GM18511 (cell line): ENCODE results near the gene DYNC2H1.

Experiments used
- ATAC-seq: cut with Tn5 transposase; IDR thresholded peaks from one replicate; pipeline ENCODE4 v1.9.1; 2021; ENCODE audit warnings: mild to moderate bottlenecking, moderate library complexity; ENCODE audit not compliant: unreplicated experiment

The DYNC2H1 gene, protein sequence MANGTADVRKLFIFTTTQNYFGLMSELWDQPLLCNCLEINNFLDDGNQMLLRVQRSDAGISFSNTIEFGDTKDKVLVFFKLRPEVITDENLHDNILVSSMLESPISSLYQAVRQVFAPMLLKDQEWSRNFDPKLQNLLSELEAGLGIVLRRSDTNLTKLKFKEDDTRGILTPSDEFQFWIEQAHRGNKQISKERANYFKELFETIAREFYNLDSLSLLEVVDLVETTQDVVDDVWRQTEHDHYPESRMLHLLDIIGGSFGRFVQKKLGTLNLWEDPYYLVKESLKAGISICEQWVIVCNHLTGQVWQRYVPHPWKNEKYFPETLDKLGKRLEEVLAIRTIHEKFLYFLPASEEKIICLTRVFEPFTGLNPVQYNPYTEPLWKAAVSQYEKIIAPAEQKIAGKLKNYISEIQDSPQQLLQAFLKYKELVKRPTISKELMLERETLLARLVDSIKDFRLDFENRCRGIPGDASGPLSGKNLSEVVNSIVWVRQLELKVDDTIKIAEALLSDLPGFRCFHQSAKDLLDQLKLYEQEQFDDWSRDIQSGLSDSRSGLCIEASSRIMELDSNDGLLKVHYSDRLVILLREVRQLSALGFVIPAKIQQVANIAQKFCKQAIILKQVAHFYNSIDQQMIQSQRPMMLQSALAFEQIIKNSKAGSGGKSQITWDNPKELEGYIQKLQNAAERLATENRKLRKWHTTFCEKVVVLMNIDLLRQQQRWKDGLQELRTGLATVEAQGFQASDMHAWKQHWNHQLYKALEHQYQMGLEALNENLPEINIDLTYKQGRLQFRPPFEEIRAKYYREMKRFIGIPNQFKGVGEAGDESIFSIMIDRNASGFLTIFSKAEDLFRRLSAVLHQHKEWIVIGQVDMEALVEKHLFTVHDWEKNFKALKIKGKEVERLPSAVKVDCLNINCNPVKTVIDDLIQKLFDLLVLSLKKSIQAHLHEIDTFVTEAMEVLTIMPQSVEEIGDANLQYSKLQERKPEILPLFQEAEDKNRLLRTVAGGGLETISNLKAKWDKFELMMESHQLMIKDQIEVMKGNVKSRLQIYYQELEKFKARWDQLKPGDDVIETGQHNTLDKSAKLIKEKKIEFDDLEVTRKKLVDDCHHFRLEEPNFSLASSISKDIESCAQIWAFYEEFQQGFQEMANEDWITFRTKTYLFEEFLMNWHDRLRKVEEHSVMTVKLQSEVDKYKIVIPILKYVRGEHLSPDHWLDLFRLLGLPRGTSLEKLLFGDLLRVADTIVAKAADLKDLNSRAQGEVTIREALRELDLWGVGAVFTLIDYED (N-terminal part only)

DNA sequence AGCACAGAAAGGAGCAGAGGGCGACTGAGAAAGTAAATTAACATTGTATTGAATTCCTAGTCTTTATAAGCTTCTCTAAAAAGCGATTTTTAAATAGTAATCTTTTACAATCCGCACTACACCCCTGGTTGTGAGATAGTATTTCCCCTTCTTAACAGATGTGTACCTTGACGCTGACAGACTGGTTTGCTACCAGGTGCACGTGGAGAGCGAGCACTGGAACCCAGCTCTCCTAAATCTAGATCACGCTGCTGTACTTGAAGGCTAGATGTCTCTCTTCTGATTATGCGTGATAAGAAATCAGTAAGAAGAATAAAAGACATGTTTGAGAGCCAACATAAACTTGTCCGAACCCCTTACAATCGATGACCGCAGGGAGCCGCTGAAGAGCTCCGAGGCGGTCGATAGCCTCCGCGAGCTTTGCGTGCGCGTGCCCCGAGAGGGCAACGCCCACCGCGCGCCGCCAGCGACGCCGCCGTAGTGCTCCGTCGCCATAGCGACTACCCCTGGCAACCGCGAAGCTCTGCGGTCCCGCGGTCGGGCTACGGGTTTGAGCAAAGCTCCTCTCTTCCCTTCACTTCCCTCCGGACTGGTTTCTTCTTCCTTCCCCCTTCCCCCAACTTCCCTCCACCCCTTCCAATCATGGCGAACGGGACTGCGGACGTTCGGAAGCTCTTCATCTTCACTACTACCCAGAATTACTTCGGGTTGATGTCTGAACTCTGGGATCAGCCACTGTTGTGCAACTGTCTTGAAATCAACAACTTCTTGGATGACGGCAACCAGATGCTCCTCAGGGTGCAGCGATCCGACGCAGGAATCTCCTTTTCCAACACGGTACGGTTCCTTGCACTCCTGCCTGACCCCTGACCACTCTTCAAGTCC is at the start of gene DYNC2H1:
Gene DYNC2H1 (plus strand): TSS at position 494 of the 885 bp plus-strand sequence. CDS start 149 bp downstream, at position 643.
- peak; percentile 99 for ATAC-seq

DNA sequence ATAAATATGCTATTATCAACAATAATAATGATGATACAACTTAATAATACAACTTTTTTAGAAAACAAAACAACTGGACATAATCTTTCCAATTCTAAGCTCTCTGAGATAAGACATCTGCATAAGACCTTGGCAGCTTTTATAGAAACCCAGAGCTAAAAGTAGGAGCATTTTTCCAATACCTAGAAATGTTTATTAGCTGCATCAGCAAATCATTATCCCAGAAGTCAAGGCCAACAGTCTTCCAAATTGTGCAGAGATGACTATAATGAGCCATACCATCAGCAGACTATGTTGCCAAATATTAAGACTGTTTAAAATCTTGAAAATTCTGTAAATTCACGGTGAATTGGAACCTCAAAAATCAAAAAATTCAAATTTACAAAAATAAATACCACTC is 47.6 kb upstream of the DYNC2H1 start:
- ATAC-seq: no peak

DNA sequence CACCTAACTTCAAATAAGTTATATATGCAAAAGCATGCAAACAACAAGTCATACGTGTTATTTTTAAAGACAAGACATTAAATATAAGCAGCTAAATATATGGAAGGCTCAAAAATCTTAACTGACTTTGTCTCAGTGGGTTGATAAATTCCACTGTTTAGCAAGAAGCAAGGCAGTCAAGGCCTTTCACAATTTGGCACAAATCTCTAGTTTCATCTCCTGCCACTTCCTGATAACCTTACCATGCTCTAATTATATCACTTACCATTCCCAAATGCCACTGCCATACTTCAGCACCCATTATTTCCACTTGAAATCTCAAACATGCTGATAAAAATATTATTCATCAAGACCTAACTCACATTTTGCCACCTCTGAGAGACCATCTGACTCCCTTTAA is 42.1 kb upstream of the DYNC2H1 start:
- ATAC-seq: no peak

DNA sequence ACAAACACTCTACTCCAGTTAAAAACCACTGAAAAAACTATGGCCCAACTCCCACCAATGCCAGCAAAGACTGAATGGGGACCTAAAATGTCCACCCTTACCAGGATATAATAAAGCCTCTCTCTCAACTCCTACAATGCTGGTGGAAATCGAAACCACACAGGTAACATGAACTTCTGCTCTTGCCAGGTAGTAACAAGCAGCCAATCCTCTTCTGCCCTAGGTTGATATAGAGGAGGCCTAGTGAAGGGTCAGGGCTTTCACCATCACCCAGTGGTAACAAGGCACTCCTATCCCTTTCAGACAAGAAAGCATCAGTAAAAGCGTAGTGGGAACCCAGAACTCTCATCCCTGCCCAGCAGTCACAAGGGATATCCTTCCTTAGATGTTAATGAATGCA is 39.9 kb upstream of the DYNC2H1 start:
- ATAC-seq: no peak

DNA sequence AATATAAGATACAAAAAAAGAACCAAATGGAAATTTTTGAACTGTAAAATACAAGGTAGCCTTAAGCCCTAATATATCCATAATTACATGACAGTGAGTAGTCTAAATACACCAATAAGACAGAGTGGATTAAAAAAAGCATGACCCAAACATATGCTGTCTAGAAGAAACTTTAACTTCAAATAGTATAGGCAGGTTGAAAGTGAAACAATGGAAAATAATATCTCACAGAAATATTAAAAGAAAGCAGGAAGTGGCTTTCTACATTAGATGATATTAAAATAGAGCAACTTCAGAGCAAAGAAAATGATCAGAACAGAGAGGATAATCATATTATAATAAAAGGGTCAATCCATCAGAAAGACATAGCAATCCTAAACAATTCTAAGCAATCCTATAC is 39.1 kb upstream of the DYNC2H1 start:
- no peak for ATAC-seq

DNA sequence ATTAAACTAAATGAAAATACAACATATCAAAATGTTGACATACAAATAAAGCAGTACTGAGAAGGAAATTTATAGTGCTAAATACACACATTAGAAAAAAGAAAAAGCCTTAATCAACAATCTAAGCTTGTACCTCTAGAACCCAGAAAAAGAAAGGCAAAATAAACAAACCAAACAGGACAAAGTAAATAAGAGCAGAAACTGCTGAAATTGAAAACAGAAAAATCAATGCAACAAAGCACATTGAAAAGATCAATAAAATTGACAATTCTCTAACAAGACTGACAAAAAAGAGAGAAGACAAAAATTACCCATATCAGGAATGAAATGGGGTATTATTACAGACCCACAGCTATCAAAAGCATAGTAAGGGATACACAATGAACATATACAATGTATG is 38.2 kb upstream of the DYNC2H1 start:
- no peak for ATAC-seq

DNA sequence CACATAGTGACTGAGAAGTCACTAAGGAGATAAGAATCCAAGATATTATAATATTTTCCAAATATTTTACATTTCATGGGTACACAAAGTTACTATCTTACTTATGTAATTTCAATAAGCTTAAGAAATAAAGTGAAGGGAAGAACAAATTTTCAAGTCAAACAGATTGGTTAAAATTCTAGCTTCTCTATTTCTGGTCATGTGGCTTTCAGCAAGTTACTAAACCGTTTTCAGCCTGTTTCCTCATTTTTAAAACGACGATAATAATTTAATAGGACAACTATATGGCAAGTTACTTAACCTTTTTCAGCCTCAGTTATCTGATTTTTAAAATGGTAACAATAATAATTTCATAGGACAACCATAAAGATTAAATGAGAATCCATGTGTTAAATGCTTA is 32.9 kb upstream of the DYNC2H1 start:
- ATAC-seq: no peak

DNA sequence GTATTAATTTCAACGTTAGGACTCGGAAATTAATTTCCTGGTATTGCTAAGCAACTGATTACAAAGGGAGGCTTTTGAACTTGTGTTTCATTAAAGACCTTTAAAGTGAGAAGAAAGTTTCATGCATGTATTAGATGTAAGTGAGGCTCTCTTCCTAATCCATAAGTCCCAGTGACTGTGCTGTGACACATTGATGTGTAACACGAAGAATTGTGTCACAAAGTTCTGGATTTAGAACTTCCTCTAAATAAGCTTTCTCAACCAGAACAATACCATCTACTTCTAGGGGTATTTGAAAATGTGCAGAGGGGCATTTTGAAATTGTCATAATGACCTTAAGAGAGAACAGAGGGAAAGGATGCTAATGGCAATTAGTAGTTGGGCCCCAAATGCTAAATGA is 31.7 kb upstream of the DYNC2H1 start:
- no peak for ATAC-seq

DNA sequence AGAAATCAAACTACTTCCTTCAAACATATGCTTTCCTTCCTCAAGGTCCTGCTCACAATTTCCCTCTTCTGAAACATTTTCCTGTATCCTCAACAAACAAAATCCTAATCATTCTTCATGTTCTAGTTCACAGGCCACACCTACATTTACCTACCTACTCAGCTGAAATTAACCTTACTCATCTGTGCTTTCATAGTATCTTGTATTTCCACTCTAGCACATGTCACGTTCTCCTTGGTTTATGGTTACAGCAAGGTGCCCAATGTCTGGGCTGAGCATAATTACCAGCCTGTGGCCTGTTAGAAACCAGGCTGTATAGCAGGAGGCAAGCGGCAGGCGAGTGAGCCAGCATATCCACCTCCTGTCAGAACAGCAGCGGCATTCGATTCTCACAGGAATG is 30.5 kb upstream of the DYNC2H1 start:
- ATAC-seq: no peak

DNA sequence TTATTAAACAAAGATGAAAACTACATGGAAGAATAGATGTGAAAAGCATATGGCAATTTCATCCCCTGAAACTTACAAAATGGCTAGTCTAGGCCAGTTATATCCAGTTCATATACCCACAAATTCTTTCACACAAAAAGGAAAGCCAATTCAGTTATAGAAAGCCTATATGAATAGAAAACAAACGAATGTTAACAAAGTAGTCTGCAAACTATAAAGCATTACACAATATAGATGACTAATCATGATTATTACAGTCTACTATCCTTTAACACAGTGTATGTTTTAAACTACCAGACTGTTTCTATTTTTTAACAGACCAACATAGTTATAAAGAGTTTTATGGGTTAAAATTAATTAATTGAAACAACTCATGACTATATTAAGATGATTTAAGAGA is 29.4 kb upstream of the DYNC2H1 start:
- no peak for ATAC-seq

DNA sequence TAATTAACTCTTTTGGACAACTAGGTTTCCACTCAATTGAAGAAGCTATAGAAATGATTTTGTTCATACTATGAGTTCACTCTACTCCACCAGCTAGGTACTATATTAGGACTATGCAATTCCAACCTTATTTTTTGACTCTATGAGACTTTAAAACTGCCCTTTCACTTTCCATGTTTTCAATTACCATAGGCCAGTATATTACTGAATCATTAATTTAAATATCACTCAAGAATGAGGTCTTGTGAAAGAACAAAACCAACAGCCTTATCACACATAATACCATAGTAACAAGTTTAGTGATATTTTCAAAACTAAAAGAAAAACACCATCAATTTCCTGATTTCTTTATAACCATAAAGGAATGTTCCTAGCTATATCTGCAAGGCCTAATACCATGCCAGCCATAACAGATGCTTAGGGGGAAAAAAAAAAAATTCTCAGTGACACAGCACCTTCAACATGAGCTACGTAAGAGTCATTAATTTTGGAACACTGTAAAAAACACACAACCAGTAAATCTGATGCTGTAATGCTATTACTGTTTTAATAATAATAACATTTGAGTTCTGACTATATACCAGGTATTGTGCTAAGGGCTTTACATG is 23.4 kb upstream of the DYNC2H1 start:
- no peak for ATAC-seq

DNA sequence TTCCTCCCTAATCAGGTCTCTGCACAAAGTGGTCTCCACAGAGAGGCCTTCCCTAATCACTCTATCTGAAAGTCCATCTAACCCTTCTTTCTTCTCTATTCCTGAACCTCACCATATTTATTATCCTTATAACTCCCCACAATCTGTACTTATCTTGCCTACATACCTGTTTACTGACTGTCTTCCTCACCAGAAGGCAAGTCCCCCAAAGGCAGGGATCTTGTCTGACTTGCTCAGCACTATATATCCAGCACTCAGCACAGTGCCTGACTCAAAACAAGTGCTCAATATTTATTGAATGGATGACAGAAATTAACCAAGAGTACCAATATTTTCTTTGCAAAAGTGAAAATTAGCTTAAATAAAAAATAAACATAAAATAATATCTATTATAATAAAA is 22.8 kb upstream of the DYNC2H1 start:
- ATAC-seq: no peak

DNA sequence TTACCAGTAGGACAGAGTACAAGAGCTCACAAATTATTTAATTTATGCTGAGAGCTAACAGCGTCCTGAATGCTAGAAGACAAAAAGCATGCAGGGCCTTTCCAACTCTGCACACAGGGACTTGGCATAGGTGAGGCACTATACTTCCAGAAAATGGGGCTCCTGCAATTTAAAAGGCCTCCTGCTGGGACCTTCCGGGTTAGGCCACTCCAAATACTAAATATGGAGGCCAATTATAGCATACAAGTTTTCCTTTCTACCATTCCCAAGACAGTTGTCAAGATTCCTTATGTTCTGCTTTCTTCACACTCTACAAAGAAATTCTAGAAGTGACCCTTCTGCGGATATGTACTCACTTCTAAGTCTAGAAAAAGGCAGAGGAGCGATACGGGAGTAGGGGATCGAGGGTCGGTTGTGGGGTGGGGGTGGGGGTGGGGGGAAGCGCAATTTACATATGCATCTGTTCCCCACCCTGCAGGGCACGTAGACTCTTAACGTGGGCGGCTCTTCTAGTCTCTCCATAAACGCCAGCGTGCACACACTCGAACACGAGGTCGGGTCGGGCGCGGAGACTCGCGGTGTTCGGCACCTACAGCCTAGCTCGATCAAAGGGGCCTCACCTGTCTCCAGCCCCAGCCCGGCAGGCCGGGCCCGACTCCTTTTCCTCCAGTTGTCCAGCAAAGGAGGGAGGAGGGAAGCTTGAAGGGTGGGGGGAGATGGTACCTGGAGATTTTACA is 18.0 kb upstream of the DYNC2H1 start:
- ATAC-seq: peak; percentile 63

DNA sequence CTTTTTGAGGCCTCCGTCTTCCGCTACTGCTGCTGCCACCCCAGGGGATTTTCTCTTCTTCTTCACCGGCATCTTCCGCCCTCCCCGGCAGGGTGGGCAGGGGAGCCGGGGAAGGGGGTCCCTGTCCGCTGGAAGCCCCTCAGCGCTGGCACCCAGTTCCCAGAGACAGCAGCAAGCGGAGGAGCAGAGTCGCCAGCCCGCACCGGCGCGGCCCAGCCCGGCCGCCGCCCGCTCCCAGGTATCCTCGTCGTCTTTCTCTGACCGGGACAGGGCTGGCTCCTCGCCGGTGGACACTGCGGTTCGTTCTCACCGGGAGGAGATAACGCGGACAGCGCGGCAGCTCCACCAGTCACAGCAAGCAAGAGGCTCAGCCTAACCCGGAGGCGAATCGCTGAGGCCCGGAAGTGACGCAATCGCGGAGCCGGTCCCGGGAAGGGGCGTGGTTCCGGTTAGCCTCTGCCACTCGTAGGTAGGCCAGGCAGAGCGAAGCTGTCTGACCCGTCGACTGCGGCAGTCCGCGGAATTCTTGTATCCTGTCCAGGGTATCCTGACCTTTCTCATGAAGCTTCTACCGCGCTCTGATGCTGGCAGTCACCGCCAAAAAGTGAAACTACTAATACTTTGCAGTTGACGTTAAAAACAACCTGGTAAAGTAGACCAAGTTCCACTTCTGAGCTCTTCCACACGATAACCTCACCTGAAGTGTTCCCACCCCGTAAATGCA is 17.3 kb upstream of the DYNC2H1 start, which contains the start of gene DCUN1D5:
Gene DCUN1D5 (minus strand): TSS at position 360 of the 724 bp plus-strand sequence. CDS start 288 bp downstream, at position 72.
- ATAC-seq: peak; percentile 100

DNA sequence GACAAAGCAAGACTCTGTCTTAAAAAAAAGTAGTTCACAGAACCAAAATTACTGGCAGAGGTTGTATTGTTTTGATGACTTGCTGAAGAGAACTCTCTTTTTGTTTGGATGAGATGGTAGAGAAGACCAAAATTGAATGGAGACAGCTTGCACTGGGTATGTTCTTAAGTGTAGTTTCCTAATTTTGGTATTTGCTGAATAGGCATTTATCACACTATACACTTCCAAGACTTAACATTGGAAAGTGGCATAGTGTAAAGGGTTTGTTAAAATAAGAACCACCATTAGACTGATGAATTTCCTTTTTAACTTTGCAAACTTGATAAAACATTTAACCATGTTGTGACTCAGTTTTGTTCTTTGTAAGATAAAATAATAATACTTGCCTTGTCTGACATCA is 11.9 kb upstream of the DYNC2H1 start:
- ATAC-seq: no peak

DNA sequence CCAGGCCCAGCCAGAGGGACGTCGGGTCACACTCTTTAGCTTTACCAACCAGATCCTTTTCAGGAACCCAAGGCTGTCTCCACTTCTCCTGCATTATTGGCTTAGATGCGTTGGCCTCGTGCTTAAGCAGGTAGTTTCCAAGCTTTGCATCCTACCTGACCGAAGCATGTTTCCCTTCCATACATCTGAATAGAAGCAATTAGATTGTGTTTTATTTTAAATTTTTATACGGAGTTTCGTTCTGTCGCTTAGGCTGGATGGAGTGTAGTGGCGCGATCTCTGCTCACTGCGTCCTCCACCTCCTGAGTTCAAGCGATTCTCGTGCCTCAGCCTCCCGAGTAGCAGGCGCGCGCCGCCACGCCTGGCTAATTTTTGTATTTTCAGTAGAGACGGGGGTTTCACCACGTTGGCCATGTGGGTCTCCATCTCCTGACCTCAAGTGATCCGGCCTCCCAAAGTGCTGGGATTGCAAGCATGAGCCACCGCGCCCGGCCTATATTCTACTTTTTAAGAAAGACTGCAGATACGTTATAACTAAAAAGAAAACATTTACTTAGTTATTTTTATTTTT is 677 bp downstream of the DYNC2H1 start:
- peak; percentile 29 for ATAC-seq

DNA sequence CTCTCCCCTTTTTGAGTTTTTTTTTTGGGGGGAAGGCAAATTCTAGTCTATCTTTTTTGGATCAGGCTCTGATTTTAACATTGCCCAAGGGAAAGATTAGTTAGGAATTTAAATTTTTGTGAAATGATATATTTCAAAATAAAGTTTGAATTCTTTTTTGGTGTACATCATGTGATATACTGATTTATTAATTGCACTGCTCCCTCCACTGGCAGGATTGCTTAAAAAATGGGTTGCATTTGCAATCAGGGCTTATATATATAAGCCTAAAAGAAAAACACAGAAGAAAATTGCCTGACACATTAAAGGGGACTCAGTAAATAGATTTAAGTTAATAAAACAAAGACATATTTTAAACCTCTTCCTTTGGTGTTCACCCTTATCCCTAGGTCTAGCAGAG is 1.2 kb downstream of the DYNC2H1 start:
- no peak for ATAC-seq

DNA sequence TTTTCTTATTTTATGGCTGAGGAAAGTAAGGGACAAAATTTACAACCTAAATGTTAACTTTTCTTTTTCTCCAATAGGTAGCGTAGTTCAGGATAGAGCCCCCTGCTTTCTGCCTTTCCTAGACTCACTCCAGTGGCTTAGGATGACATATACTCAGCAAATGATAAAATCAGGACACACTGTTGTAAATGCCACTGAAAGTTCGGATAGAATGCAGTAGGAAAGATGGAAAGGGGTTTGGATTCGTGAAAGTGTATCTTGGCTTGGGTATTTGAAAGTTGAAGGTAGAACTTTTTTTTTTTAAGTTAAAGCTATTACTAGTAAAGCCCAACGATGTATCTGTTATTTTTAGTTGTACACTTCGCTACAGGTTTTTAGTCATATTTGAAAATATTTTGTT is 2.2 kb downstream of the DYNC2H1 start:
- no peak for ATAC-seq
